CD4-positive, alpha-beta T cell treated with Interleukin-4 for 4 hours (primary cell): Measurements from ENCODE around the gene ZC3HAV1.

Experiments
- DNase-seq: peaks from one replicate; pipeline ENCODE4 v3.0.0-alpha.2; 2020

ZC3HAV1 gene

DNA sequence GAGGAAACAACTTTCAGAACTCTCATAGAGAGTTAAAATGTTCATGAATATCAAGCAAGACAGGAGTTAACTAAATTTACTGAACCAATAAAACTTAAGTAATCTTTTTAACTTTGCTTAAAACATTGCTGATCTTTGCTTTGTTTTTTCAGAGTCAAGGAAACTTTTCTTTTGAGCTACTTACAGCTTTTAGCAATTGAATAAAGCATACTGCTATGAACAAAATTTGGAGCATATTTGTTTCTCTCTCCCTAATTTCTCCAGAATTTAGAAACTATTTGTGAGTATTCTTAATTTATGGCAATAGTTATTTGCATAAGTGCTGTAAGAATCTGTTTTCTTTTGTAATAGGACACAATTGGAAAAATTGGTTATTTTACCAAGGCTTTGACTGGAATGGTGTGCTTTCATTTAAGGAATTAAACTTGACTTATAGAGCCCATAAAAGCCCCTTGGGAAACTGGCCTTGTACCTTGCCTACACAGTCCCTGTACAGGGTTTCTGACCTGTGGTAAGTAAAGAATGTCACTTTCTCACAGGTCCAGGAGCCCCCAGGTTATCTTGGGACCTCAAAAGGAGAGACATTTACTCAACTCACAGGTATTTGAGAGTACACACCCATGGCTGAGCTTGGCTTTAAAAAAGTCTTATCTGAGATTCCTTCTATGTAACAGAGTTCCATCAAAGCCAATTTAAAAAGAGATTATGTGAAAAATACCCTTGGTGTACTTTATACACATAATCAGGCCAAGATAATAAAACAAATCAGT, 105.0 kb downstream of the ZC3HAV1 start:
- DNase-seq, result no peak

GRCh38 chr7:138999414-138999813, 110.1 kb downstream of the ZC3HAV1 start:
- DNase-seq, result no peak
